GM18520 (cell line): ENCODE results near the gene DUSP23.
A peak's percentile ranks its signal among the peaks of the same experiment; 100 is the strongest.

ENCODE experiments used
- ATAC-seq: cut with Tn5 transposase; IDR thresholded peaks from one replicate; pipeline ENCODE4 v1.9.1; 2021; ENCODE audit not compliant: unreplicated experiment

The DUSP23 gene

DNA sequence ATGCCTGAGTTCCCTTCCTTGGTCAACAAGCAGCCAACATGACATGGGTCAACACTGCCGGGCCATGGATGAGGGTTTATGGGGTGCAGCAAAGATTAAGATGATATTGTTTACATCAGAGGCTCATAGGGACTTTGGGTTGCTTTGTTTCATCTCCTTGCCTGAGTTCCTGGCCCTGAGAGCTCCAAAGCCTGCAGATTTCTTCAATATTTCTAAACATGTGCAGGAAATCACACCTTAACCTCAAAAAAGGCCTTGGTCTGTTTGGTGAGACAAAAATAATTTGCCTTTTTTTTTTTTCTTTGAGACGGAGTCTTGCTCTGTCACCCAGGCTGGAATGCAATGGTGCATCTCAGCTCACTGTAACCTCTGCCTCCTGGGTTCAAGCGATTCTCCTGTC, 46.8 kb downstream of the DUSP23 start:
- ATAC-seq = no peak

DNA sequence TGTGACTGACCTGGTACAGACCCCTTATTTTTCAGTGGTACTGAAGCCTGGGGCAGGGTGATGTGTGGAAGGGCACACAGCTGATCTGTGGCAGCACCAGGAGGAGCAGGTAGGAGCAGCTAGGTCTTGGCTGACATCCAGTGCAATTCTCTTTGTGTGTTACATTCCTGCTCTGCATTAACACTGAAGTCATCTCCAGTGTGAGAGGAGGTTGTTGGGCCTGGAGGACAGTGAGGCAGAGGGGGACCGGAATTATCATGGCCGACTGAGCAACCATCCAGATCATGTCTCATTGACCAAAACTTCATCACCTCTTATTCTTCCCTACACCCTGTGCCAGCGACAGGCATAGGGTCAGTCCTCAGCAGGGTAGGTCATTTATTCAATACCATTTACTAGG, 47.4 kb downstream of the DUSP23 start:
- no peak for ATAC-seq

DNA sequence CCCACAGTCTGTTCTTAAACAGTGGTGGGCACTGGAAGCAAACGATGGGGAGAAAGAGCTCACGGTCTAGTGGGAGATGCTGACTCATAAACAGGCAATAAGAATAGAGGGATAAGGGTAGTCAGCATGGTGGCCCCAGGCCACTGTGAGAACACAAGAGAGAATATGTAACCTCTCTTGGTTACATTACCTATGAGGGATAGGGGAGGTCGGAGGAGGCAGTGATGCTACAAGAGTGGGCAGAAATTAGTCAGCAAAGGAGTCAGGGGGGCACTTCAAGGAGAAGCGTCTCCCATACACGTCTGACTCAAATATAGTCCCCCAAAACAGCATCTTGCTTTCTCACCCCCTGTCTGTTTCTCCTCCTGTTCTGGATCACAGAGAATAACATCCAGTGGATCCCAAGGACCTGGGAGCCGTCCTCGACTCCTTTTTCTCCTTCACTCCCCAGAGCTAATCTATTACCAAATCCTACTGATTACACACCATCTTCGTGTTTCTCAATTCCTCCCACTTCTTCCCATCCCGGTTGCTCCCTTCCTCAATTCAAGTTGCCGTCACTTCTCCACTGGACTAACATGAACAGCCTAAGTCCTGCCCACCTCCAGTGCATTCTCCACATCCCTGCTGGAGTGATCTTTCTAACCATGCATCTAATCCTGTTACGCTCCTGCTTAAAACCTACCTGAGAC, 48.0 kb downstream of the DUSP23 start:
- no peak for ATAC-seq

DNA sequence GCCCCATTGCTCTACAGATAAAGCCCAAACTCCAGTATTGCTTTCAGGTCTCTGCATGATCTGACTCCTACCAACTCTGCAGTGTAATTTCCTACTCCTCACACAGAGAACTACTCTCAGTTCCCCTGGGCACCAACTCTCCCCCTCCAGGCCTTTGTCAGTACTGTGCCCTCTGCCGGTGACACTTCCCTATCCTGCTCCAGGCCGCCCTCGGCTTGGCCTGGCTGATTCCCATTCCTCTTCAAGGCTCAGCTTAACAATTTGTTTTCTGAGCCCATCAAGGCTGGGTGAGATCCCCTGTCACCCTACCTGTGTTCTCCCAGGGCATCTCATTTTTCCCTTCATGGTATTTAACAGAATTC, 48.5 kb downstream of the DUSP23 start:
- ATAC-seq = peak; percentile 78

- no peak for ATAC-seq
Observed at GRCh38 chr1:159829822-159830465, 49.2 kb downstream of the DUSP23 start.

- no peak for ATAC-seq
Observed at GRCh38 chr1:159830722-159831121, 50.0 kb downstream of the DUSP23 start.

DNA sequence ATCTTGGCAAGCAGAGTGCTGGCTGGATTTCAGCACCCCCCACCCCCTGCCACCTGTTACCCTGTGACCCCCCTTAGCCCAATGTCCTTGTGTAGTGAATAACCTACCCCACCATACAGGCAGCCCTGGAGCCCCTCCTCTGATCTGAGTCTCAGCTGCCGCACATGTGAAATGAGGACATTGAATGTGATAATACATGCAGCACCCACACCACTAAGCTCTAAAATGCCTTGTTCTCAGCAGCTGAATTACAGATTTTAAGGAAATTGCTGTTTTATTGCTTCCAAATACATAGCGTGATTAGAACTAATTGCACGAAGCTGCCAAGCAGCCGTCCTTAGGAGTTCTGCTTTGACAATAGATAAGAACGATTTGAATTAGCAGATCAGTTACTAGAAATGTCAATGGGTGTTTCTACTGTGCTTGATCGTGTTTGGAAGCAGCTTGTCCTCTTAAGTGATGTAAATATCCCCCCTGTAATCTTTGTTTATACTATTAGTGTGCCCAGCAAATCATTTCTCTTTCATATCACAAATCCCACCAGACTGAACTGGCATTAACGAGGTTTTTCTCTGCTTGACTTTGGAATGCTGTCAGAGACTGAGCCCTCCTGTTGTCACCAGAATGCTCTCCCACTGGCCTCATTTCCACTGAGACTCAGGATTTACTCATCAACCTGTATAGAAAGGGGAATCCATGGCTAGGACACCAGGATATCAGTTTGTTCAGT, 50.8 kb downstream of the DUSP23 start:
- ATAC-seq = no peak
